RWPE1 (cell line): ENCODE results near the gene CD300LG.
"Not testable (repeated sequence)": the region's sequence is repeated elsewhere in the genome, so short reads cannot be mapped to it uniquely, and the experiment has no call there.

ENCODE experiments used
- CTCF ChIA-PET: fragments of 350-600 bp; sonication (Branson Sonifier 250); formaldehyde crosslinking; extraction: SDS; loops from one replicate; lab custom pipeline; 2021; lab: Yijun Ruan, JAX
- POLR2A ChIA-PET: fragments of 400-600 bp; formaldehyde crosslinking; extraction: SDS; loops from one replicate; lab custom pipeline; 2020; ENCODE audit warnings: antibody characterized with exemption; ENCODE audit not compliant: low non-redundant PET; lab: Yijun Ruan, JAX
- DNase-seq: peaks from one replicate; pipeline ENCODE4 v3.0.0; 2012; ENCODE audit warnings: low spot score
- H3K27ac ChIP-seq: fragments of 450-650 bp; 2 replicates; pipeline ENCODE4 v1.5.1; 2017
- CTCF ChIP-seq: fragments of 450-650 bp; conservative IDR thresholded peaks from 2 replicates; pipeline ENCODE4 v1.5.1; 2017; ENCODE audit warnings: low read depth, mild to moderate bottlenecking

Gene CD300LG

DNA sequence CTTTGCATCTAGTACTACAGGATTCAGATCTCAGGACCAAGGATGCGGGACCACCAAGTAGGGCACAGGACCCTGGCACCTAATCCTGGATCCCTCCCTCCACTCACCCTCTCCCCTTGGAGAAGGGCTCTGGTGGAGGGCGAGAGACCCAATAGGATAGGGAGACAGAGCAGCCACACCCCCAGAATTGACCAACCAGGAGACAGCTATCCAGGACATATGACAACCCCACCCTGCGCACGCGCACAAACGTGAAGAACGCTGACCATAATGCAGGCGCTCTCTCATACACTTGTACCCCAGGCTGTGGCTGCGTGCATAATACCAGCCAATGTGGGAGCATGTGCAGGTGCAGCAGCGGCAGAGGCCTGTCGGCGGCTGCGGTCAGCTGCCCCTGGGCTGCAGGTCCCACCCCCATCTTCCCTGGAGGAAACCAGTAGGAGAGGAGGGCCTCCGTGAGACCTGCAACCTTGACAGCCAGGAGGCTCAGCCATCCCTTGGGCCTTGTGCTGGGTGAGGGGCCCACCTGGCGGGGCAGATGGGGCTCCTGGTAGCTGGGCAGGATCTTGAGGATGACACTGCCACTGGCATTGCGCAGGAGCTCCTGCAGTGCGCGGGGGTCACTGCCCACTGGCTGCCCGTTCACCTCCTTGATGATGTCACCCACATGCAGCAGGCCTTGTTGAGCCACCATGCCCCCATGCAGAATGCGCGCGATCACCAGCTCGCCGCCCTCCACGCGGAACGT, 35.0 kb downstream of the CD300LG start:
- no peak for DNase-seq
- TF ChIP-seq CTCF, result no peak
- no peak overlapping the region for H3K27ac ChIP-seq
- CTCF ChIA-PET, result interaction anchor here (0.7 kb wide), 1 partner anchor 1106 kb away, joined by 4 read pairs; no protein-coding TSS in a partner anchor
- POLR2A ChIA-PET, result no interaction called here

- POLR2A ChIA-PET, result interaction anchor here (0.6 kb wide), 1 partner anchor 157 kb away, joined by 5 read pairs; no protein-coding TSS in a partner anchor
Measured at GRCh38 chr17:43882761-43883415, 35.9 kb downstream of the CD300LG start.

GRCh38 chr17:43888548-43888947, 41.6 kb downstream of the CD300LG start:
- no peak for TF ChIP-seq CTCF
- CTCF ChIA-PET, result interaction anchor here (0.6 to 2.0 kb wide), 3 partner anchors 9 to 315 kb away, joined by 5 to 11 read pairs (median 6); no protein-coding TSS in a partner anchor
- no peak for DNase-seq
- no peak overlapping the region for H3K27ac ChIP-seq
- POLR2A ChIA-PET, result no interaction called here

More at GRCh38 chr17:43882761-43883415, 35.9 kb downstream of the CD300LG start:
- DNase-seq, result no peak
- CTCF ChIA-PET, result interaction anchor here (0.6 kb wide), 1 partner anchor 1146 kb away, joined by 3 read pairs; no protein-coding TSS in a partner anchor
- H3K27ac ChIP-seq, result no peak overlapping the region
- TF ChIP-seq CTCF, result no peak

DNA sequence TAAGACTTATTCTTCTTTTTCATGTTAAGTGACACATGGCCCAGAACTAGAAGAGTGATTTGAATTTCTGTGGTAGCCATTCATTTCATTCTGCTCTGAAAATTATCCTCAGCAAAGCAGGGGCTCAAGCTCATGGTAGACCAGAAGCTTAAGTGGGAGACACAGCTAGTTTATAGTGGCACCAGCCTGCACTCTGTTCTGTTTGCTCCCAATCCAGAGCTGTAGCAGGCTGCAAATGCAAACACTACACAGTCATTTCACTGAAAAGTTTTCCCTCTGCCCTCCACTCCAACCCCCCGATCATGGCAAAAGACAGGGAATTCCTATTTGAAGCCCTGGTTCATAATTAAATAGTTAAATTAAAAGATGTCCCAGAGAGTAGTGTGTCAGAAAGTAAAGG, 43.3 kb downstream of the CD300LG start:
- H3K27ac ChIP-seq, result no peak overlapping the region
- TF ChIP-seq CTCF, result no peak
- POLR2A ChIA-PET, result no interaction called here
- CTCF ChIA-PET, result no interaction called here
- DNase-seq, result no peak

DNA sequence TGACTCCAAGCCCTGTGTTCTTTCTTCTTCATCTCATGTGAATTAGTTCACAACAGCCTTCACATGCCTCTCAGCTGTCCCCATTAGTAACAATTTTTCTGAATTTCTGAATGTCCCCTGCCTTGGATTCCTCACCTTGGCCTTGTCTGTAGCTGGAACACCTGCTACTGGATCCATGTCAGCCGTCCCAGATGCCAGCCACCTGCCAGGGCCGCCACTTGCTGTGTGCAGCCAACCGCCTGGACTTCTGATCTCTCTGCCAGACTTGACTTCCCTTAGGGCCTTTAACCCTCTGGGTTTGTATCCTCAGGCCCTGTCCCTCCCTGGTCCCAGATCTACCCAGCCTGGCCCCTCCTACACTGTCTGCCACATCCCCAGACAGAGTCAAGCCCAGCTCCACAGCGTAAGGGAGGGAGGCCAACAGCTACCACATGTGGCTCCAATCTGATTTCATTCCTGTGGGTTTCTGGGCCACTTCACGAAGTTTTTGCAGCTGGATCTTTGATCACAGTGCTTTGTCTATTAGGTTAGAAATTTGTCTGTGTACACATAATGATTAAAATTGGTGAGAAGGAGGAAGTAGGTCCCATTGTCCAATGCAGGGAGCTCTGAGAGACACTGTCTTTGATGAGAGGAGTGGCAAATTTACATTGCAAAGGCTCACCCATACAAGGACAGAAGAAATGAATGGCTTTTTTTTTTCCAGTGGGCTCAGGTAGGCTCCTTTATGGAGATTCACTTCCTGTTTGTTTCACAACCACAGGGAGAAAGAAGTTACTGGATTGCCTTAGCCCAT, 45.1 kb downstream of the CD300LG start:
- TF ChIP-seq CTCF, result no peak
- CTCF ChIA-PET, result interaction anchor here (0.7 to 1.3 kb wide), 2 partner anchors 13 to 130 kb away, joined by 3 to 5 read pairs; no protein-coding TSS in a partner anchor
- no peak for DNase-seq
- POLR2A ChIA-PET, result no interaction called here
- no peak overlapping the region for H3K27ac ChIP-seq

DNA sequence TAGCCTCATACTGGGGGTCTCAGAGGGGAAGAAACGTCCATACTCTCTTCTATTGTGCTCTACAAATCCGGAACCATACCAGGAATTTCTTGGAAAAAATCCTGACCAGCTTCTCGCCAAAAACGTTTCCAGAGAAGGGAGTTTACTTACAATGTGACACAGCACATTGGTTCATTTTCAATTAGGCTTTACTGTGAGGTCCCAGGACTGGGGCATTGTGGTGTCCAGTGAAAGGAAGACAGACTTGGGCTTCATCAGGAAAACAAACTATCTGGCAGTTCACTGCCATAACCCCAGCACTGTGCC, 45.6 kb downstream of the CD300LG start:
- TF ChIP-seq CTCF, result no peak
- DNase-seq, result no peak
- ChIA-PET CTCF (interaction anchor here (0.7 kb wide), 1 partner anchor 219 kb away, joined by 3 read pairs; no protein-coding TSS in a partner anchor), POLR2A (no interaction called here)
- H3K27ac ChIP-seq, result no peak overlapping the region

- H3K27ac ChIP-seq, DNase-seq, POLR2A ChIA-PET: not testable (repeated sequence)
- CTCF ChIA-PET, result interaction anchor here (0.9 to 8.5 kb wide), 2 partner anchors 15 to 49 kb away, joined by 3 to 56 read pairs; no protein-coding TSS in a partner anchor
Measured at GRCh38 chr17:43894494-43894893, 47.5 kb downstream of the CD300LG start.
